IPS-NIHi11 (cell line): Measurements from ENCODE around the gene POR.

Source experiments
- DNase-seq: peaks from one replicate; pipeline ENCODE4 v3.0.0; 2012; ENCODE audit warnings: mixed read lengths, low spot score

Gene POR

GRCh38 chr7:75955331-75955955 is 40.5 kb downstream of the POR start:
- no peak for DNase-seq

- no peak for DNase-seq
These were observed 42.2 kb downstream of the POR start for GRCh38 chr7:75957021-75957736.

- no peak for DNase-seq
These were observed 44.0 kb downstream of the POR start for GRCh38 chr7:75958802-75959543.

GRCh38 chr7:75960372-75960771 is 45.4 kb downstream of the POR start:
- DNase-seq, result no peak

GRCh38 chr7:75961218-75961617 is 46.3 kb downstream of the POR start:
- no peak for DNase-seq

GRCh38 chr7:75962607-75963380 is 47.8 kb downstream of the POR start:
- no peak for DNase-seq

- no peak for DNase-seq
These were observed 48.5 kb downstream of the POR start for GRCh38 chr7:75963381-75963995.

- DNase-seq, result no peak
These were observed 50.7 kb downstream of the POR start for GRCh38 chr7:75965617-75966016.

- no peak for DNase-seq
These were observed 51.4 kb downstream of the POR start for GRCh38 chr7:75966190-75966961.

- DNase-seq, result no peak
These were observed 52.1 kb downstream of the POR start for GRCh38 chr7:75967055-75967454.

- no peak for DNase-seq
These were observed 52.6 kb downstream of the POR start for GRCh38 chr7:75967487-75967997.

GRCh38 chr7:75968012-75968411 is 53.1 kb downstream of the POR start:
- DNase-seq, result no peak

- DNase-seq, result no peak
These were observed 53.6 kb downstream of the POR start for GRCh38 chr7:75968561-75969001.

GRCh38 chr7:75969182-75969581 is 54.2 kb downstream of the POR start:
- no peak for DNase-seq

- no peak for DNase-seq
These were observed 54.9 kb downstream of the POR start for GRCh38 chr7:75969704-75970498.

GRCh38 chr7:75971309-75971960 is 56.5 kb downstream of the POR start:
- DNase-seq, result no peak

GRCh38 chr7:75971961-75972763 is 57.2 kb downstream of the POR start:
- DNase-seq, result peak; percentile 73

- no peak for DNase-seq
These were observed 62.8 kb downstream of the POR start for GRCh38 chr7:75977743-75978142.
